IMR-90 (cell line): Measurements from ENCODE around the gene NR4A2. TPM values are rescaled to one million over a fixed set of nuclear protein-coding genes. Genes with fewer than 3 reads are reported as not detected.

ENCODE experiments used
- ATAC-seq: fragments of 200-7000 bp; cut with Tn5 transposase; 2 replicates; pipeline ENCODE4 v1.9.1; 2020; ENCODE audit warnings: low read depth, mild to moderate bottlenecking, moderate library complexity
- BruUV-seq: library from RNA; stranded (reverse); fragments of 400-500 nt; replicated peaks from 2 replicates; lab custom pipeline; 2021; lab: Mats Ljungman, UMichigan
- CTCF ChIA-PET: fragments of 300-600 bp; formaldehyde crosslinking; extraction: SDS; loops from one replicate; lab custom pipeline; 2021; ENCODE audit warnings: antibody characterized with exemption; lab: Yijun Ruan, JAX
- POLR2A ChIA-PET: fragments of 300-600 bp; sonication (Branson Sonifier 250); formaldehyde crosslinking; loops from one replicate; lab custom pipeline; 2022; ENCODE audit warnings: antibody characterized with exemption; ENCODE audit not compliant: unreplicated experiment; lab: Charles Lee
- DNase-seq: peaks from one replicate; pipeline ENCODE4 v3.0.0; 2013
- H2AFZ ChIP-seq: replicated peaks from 2 replicates; pipeline ENCODE3; 2013; ENCODE audit warnings: low read length, mild to moderate bottlenecking; ENCODE audit not compliant: poor library complexity
- H2AK5ac ChIP-seq: 2 replicates; pipeline ENCODE4 v1.6.1; 2013; ENCODE audit warnings: low read depth, low read length, inconsistent platforms
- H2AK9ac ChIP-seq: replicated peaks from 2 replicates; pipeline ENCODE3; 2013; ENCODE audit warnings: mild to moderate bottlenecking, low read depth, low read length, moderate library complexity; ENCODE audit not compliant: poor library complexity
- H2BK120ac ChIP-seq: 2 replicates; pipeline ENCODE4 v1.6.1; 2013; ENCODE audit warnings: low read depth, low read length, inconsistent platforms
- H2BK15ac ChIP-seq: 3 replicates; pipeline ENCODE4 v1.6.1; 2013; ENCODE audit warnings: low read depth, low read length, inconsistent platforms
- H2BK20ac ChIP-seq: 2 replicates; pipeline ENCODE4 v1.6.1; 2013; ENCODE audit warnings: low read depth, mild to moderate bottlenecking, inconsistent platforms, low read length, moderate library complexity
- H2BK5ac ChIP-seq: 2 replicates; pipeline ENCODE4 v1.6.1; 2013; ENCODE audit warnings: mild to moderate bottlenecking, low read depth, low read length, inconsistent platforms; ENCODE audit not compliant: poor library complexity, severe bottlenecking
- H3K14ac ChIP-seq: replicated peaks from 2 replicates; pipeline ENCODE4 v1.6.1; 2013; ENCODE audit warnings: low read depth, low read length, inconsistent platforms
- H3K18ac ChIP-seq: 2 replicates; pipeline ENCODE4 v1.6.1; 2013; ENCODE audit warnings: low read depth, low read length, control low read depth
- H3K23ac ChIP-seq: 2 replicates; pipeline ENCODE4 v1.6.1; 2013; ENCODE audit warnings: low read depth, low read length, inconsistent platforms
- H3K27ac ChIP-seq: 2 replicates; pipeline ENCODE4 v1.5.1; 2013; ENCODE audit warnings: mild to moderate bottlenecking, control low read depth, low read length; ENCODE audit not compliant: insufficient read depth
- H3K27me3 ChIP-seq: 2 replicates; pipeline ENCODE4 v1.6.1; 2013; ENCODE audit warnings: low read length; ENCODE audit not compliant: control insufficient read depth, insufficient read depth
- H3K36me3 ChIP-seq: 2 replicates; pipeline ENCODE4 v1.6.1; 2013; ENCODE audit warnings: low read length, mixed read lengths; ENCODE audit not compliant: control insufficient read depth, insufficient read depth
- H3K4ac ChIP-seq: 2 replicates; pipeline ENCODE4 v1.6.1; 2013; ENCODE audit warnings: low read depth, low read length, inconsistent platforms
- H3K4me1 ChIP-seq: 2 replicates; pipeline ENCODE4 v1.6.1; 2013; ENCODE audit warnings: low read length, mixed read lengths; ENCODE audit not compliant: control insufficient read depth, insufficient read depth
- H3K4me2 ChIP-seq: 2 replicates; pipeline ENCODE4 v1.6.1; 2013; ENCODE audit warnings: low read depth, mild to moderate bottlenecking, control low read depth, low read length, moderate library complexity
- H3K4me3 ChIP-seq: 2 replicates; pipeline ENCODE4 v1.5.1; 2013; ENCODE audit warnings: low read depth, mild to moderate bottlenecking, control low read depth, low read length, moderate library complexity; ENCODE audit not compliant: insufficient read depth
- H3K56ac ChIP-seq: 2 replicates; pipeline ENCODE4 v1.6.1; 2013; ENCODE audit warnings: low read length, inconsistent platforms; ENCODE audit not compliant: insufficient read depth; ENCODE audit errors: extremely low read depth
- H3K79me1 ChIP-seq, 2 experiments: 2 replicates each; pipeline ENCODE4 v1.6.1; 2013; ENCODE audit warnings: low read length in 2 of 2, inconsistent platforms in 1 of 2, low read depth in 1 of 2
- H3K9ac ChIP-seq: 2 replicates; pipeline ENCODE4 v1.6.1; 2013; ENCODE audit warnings: low read depth, low read length, control low read depth
- H3K9me1 ChIP-seq: 2 replicates; pipeline ENCODE4 v1.6.1; 2013; ENCODE audit warnings: low read length, inconsistent platforms; ENCODE audit not compliant: insufficient read depth
- H3K9me3 ChIP-seq: 2 replicates; pipeline ENCODE4 v1.6.1; 2013; ENCODE audit warnings: low read length; ENCODE audit not compliant: control insufficient read depth, insufficient read depth
- H4K20me1 ChIP-seq: 2 replicates; pipeline ENCODE4 v1.6.1; 2013; ENCODE audit warnings: low read length, inconsistent platforms; ENCODE audit not compliant: insufficient read depth
- H4K5ac ChIP-seq: 2 replicates; pipeline ENCODE4 v1.6.1; 2013; ENCODE audit warnings: mild to moderate bottlenecking, low read depth, low read length, control low read depth
- H4K8ac ChIP-seq, 2 experiments: 2 replicates each; pipeline ENCODE4 v1.6.1; 2013; ENCODE audit warnings: low read depth in 2 of 2, low read length in 2 of 2, control low read depth in 1 of 2, inconsistent platforms in 1 of 2
- H4K91ac ChIP-seq: 2 replicates; pipeline ENCODE4 v1.6.1; 2013; ENCODE audit warnings: low read depth, low read length, inconsistent platforms; ENCODE audit not compliant: insufficient read depth
- BHLHE40 ChIP-seq: fragments of 150-350 bp; IDR thresholded peaks from 2 replicates; pipeline ENCODE4 v1.6.1; 2016; ENCODE audit warnings: mild to moderate bottlenecking, low read depth, low read length
- CHD1 ChIP-seq: IDR thresholded peaks from 2 replicates; pipeline ENCODE4 v1.6.1; 2012; ENCODE audit warnings: low read depth, low read length, improper control_type of control experiment
- ELK1 ChIP-seq: fragments of 150-350 bp; IDR thresholded peaks from 2 replicates; pipeline ENCODE4 v1.6.1; 2016; ENCODE audit warnings: low read depth, mild to moderate bottlenecking, low read length, moderate library complexity, borderline replicate concordance
- MAFK ChIP-seq: IDR thresholded peaks from 2 replicates; pipeline ENCODE4 v1.6.1; 2012; ENCODE audit warnings: low read depth, low read length, improper control_type of control experiment
- MAZ ChIP-seq: IDR thresholded peaks from 2 replicates; pipeline ENCODE4 v1.6.1; 2012; ENCODE audit warnings: low read depth, mild to moderate bottlenecking, low read length, improper control_type of control experiment, moderate library complexity, borderline replicate concordance
- MXI1 ChIP-seq: IDR thresholded peaks from 2 replicates; pipeline ENCODE4 v1.6.1; 2012; ENCODE audit warnings: low read depth, mild to moderate bottlenecking, low read length, moderate library complexity, borderline replicate concordance
- POLR2A ChIP-seq: IDR thresholded peaks from 2 replicates; pipeline ENCODE4 v1.6.1; 2012; ENCODE audit warnings: mild to moderate bottlenecking, low read depth, low read length
- RCOR1 ChIP-seq: IDR thresholded peaks from 2 replicates; pipeline ENCODE4 v1.6.1; 2012; ENCODE audit warnings: mild to moderate bottlenecking, low read length, improper control_type of control experiment; ENCODE audit not compliant: insufficient replicate concordance
- RFX5 ChIP-seq: IDR thresholded peaks from 2 replicates; pipeline ENCODE4 v1.8.0; 2012; ENCODE audit warnings: low read depth, mild to moderate bottlenecking, low read length, moderate library complexity
- SMC3 ChIP-seq: fragments of 150-350 bp; IDR thresholded peaks from 2 replicates; pipeline ENCODE4 v1.6.1; 2016; ENCODE audit warnings: low read depth, mild to moderate bottlenecking, antibody characterized with exemption, low read length, moderate library complexity
- WGBS, 2 experiments: methylation state at CpG; one replicate each; pipeline versions ENCODE4 v1.1.5 to v1.1.7; 2013; ENCODE audit warnings: missing lambda C conversion rate in 2 of 2; ENCODE audit not compliant: insufficient read length in 1 of 2; ENCODE audit errors: extremely low coverage in 2 of 2; 5-methylcytosine and 5-hydroxymethylcytosine counted together
- dilution Hi-C: fragments of 300-500 bp; cut with HindIII; formaldehyde crosslinking; loops from one replicate; pipeline ENCODE4 v1.14.3; 2018; ENCODE audit warnings: low sequenced_read_pairs; ENCODE audit not compliant: unreplicated experiment
- in situ Hi-C: fragments of 300-500 bp; cut with MboI; formaldehyde crosslinking; loops from 3 replicates; pipeline ENCODE4 v1.14.3; 2019; ENCODE audit warnings: low sequenced_read_pairs, inconsistent platforms, mixed read lengths
- intact Hi-C: fragments of 100-400 bp; cut with micrococcal nuclease; formaldehyde crosslinking; loops from 2 replicates; pipeline ENCODE4 v1.10.0; 2022
- polyA plus RNA-seq, 3 experiments: library from polyadenylated mRNA; depleted of rRNA; stranded (reverse); fragments of >200 nt; gene quantifications; 2 replicates each; pipeline ENCODE4 v1.2.3, GENCODE V29; 2012; ENCODE audit warnings: low replicate concordance in 1 of 3
- total RNA-seq: library from RNA; depleted of rRNA; stranded (reverse); fragments of >200 nt; gene quantifications from 2 replicates; pipeline ENCODE4 v1.2.3, GENCODE V29; 2012
- TF ChIP-seq, protein P1 (sequence below): conservative IDR thresholded peaks from 2 replicates; pipeline ENCODE4 v1.5.1; 2012; ENCODE audit warnings: mild to moderate bottlenecking, low read depth, low read length, improper control_type of control experiment

Gene NR4A2
- total and polyA plus RNA-seq, 2 of the 4 experiments (the other 2 are of a cell fraction): 0.72 to 2.3 TPM

GRCh38 chr2:156311976-156312375 lies 20.5 kb downstream of the NR4A2 start:
- BruUV-seq: no TSS peak
- TF ChIP-seq BHLHE40: no peak
- TF ChIP-seq RCOR1: no peak
- no peak for TF ChIP-seq CHD1
- no peak for TF ChIP-seq MAFK
- no peak for TF ChIP-seq ELK1
- no peak for TF ChIP-seq POLR2A
- no peak for TF ChIP-seq MAZ
- no peak for TF ChIP-seq MXI1
- TF ChIP-seq SMC3: no peak
- no peak for TF ChIP-seq RFX5
- TF ChIP-seq, protein P1, sequence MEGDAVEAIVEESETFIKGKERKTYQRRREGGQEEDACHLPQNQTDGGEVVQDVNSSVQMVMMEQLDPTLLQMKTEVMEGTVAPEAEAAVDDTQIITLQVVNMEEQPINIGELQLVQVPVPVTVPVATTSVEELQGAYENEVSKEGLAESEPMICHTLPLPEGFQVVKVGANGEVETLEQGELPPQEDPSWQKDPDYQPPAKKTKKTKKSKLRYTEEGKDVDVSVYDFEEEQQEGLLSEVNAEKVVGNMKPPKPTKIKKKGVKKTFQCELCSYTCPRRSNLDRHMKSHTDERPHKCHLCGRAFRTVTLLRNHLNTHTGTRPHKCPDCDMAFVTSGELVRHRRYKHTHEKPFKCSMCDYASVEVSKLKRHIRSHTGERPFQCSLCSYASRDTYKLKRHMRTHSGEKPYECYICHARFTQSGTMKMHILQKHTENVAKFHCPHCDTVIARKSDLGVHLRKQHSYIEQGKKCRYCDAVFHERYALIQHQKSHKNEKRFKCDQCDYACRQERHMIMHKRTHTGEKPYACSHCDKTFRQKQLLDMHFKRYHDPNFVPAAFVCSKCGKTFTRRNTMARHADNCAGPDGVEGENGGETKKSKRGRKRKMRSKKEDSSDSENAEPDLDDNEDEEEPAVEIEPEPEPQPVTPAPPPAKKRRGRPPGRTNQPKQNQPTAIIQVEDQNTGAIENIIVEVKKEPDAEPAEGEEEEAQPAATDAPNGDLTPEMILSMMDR: no peak
- POLR2A ChIA-PET: no interaction called here
- in situ Hi-C loops (no loop called here), dilution Hi-C loops (no loop called here), intact Hi-C loops (no loop called here)
- no peak overlapping the region for H2BK15ac ChIP-seq
- H2AFZ ChIP-seq: no peak overlapping the region
- H3K27me3 ChIP-seq: no peaks in the 10 kb centered on the region
- no peak overlapping the region for H3K4me3 ChIP-seq
- H3K23ac ChIP-seq: no peak overlapping the region
- H2BK120ac ChIP-seq: no peak overlapping the region
- H3K4me1 ChIP-seq: no peaks in the 10 kb centered on the region
- CTCF ChIA-PET: interaction anchor here (0.6 kb wide), 1 partner anchor 118 kb away, joined by 3 read pairs; no protein-coding TSS in a partner anchor
- no peak overlapping the region for H3K18ac ChIP-seq
- H2BK5ac ChIP-seq: no peak overlapping the region
- no peak overlapping the region for H4K8ac ChIP-seq
- H3K14ac ChIP-seq: no peak overlapping the region
- WGBS, 2 experiments: no CpG with 5 or more reads among the region's 2 CpGs
- no peaks in the 10 kb centered on the region for H3K9me3 ChIP-seq
- H3K4me2 ChIP-seq: no peak overlapping the region
- no peak overlapping the region for H4K5ac ChIP-seq
- H4K20me1 ChIP-seq: no peaks in the 10 kb centered on the region
- H3K79me1 ChIP-seq: no peaks in the 10 kb centered on the region
- no peak overlapping the region for H3K27ac ChIP-seq
- H2AK9ac ChIP-seq: no peak overlapping the region
- no peaks in the 10 kb centered on the region for H3K9me1 ChIP-seq
- H3K36me3 ChIP-seq: no peaks in the 10 kb centered on the region
- H3K56ac ChIP-seq: no peak overlapping the region
- ATAC-seq: no peak
- no peak overlapping the region for H3K4ac ChIP-seq
- DNase-seq: no peak
- H2AK5ac ChIP-seq: no peak overlapping the region
- no peak overlapping the region for H2BK20ac ChIP-seq
- no peak overlapping the region for H3K9ac ChIP-seq
- no peak overlapping the region for H4K91ac ChIP-seq
